GM19193 (cell line): ENCODE measurements around the gene LYRM1.

Experiments used
- POLR2A ChIP-seq: IDR thresholded peaks from 4 replicates; pipeline ENCODE4 v1.6.1; 2011; ENCODE audit not compliant: insufficient read depth, insufficient read length; ENCODE audit errors: extremely low read depth

The LYRM1 gene, protein sequence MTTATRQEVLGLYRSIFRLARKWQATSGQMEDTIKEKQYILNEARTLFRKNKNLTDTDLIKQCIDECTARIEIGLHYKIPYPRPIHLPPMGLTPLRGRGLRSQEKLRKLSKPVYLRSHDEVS

DNA sequence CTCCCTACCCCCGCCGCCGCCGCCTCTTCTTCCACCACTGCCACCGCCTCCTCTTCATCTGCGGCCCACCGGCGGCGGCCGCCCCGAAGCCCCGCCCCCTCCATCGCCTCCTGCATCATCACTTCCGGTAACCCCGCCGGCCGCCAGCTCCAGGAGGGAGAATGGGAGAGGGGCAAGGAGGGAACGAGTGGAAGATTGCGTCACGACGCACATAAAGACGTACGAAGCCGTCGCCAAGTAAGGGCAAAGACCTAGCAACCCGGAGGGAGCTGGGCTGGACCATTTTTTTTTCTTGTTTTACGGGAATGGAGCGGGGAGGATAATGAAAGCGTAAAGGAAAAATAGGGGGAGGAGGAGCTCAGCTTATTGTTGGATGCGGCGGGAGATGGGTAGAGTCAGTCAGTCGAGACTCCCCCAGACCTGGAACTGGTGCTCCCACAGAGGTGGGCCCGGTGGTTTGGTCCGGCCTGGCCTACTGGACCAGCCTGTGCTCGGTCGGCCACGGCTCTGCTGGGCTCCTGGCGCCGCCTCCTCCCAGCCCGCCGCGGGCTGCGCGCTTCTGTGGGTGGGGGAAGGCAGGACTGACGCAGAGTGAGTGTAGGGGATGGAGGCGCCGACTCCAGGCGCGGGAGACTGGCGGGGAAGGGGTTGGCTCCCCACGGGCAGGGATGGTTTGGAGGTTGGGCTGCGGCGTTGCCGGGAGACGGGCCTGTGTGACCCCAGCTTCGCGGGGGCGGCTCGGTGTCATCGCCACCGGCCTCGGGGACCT is at the start of gene LYRM1, which contains the start of gene DCUN1D3:
Gene LYRM1 (plus strand): TSS at position 473 of the 769 bp plus-strand sequence. CDS start 14,785 bp downstream, outside the sequence.
Gene DCUN1D3 (minus strand): TSS at position 60 of the 769 bp plus-strand sequence. CDS start 37,820 bp downstream, outside the sequence.
- TF ChIP-seq POLR2A, result peak; percentile 88

DNA sequence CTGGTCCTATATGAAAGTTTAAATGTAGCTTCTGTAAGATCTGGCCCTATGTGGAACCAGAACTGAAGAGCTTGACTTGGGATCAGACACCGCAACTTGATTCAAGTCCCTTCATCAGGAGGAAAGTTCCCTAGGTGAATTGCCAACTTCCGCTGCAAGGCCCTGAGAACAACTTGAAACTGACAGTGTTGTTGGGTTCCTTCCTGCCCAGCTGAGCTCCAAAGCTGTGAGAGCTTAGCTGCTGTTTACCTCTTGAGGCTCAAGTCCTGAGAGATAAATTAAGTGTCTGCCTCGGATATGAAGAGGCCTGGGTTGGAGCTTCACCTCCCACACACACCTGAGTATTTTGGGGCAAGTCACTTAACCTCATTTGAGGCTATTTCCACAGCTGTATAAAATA is 49.6 kb upstream of the LYRM1 start:
- no peak for TF ChIP-seq POLR2A

DNA sequence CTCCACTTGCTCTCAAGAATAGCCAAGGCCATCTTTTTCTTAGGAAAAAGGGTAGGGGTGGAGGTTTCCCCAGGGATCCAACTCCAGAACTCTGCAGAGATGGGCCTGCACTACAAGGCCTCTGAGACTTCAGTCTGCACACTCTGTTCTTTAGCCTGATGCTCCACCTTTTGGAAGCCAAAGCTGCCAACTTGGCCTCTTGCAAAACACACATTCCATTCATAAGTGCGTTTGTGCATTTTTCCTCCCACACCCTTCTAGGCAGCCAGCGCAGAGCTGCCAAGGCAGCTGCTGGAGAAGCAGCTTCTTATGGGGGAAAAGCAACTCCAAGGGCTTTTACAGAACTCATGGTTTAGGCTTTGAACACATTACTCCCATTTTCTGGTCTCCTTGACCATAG is 49.0 kb upstream of the LYRM1 start:
- no peak for TF ChIP-seq POLR2A

DNA sequence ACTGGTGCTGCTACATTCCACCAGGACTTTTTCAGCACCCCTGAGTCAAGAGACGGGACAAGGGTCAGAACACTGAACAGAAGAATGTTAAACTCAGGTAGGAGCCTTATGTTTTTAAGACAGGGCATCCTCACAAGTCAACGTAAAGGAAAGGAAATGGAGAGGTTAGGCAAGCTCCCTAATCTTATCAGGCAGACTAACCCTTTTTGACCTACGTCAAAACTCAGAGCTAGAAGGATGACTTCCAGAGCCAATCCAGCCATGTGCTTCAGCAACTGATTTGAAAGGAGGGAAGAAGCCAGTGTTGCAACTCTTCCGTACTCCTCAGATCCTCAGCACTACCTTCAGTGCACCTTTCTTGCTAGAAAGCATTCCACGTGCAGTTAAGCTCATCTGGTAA is 47.4 kb upstream of the LYRM1 start:
- no peak for TF ChIP-seq POLR2A

DNA sequence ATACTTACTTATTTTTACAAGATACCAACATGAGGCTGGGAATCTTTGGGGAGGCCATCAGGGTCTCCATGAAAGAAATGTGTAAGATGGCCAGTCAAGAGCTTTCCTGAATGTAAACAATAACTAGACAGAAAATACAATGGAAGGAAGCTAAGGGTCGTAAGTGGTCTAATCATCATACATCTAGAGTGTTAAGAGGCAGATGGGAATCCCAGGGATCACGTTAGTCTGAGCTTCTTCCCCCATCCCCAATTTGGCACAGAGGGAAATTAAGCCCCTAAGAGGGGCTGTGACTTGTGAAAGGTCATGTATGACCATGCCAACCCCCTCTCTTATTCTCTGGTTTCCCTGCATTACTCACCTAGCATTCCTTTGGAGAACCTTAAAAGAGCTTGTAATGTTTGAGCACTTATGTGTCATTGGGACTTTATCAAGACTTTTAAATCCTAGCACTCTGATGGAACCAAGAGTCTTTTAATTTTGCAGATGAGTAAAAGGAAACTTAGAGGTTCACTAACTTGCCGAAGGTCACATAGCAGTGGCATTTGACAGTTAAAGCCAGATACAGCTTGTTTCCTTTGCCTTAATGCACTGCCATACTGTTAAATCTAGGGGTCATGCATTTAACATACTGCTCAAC is 46.5 kb upstream of the LYRM1 start:
- TF ChIP-seq POLR2A, result no peak

DNA sequence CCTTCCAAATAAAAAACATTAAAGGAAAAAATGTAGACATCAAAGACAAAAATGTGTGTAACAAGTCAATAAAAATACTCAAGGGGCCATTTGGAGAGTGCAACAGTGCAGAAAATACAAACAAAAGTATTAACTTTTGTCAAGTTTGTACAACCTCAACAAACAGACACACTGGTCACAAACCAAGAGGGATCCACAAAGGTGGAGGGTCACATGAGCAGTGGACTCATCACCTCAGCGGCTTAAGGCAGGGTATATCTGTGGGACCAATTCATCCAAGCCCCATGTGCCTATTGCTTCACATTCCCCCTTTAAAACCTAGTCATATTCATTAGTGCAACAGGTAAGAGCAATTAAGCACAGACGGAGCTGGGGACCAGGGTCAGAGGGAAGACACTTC is 45.6 kb upstream of the LYRM1 start:
- no peak for TF ChIP-seq POLR2A

DNA sequence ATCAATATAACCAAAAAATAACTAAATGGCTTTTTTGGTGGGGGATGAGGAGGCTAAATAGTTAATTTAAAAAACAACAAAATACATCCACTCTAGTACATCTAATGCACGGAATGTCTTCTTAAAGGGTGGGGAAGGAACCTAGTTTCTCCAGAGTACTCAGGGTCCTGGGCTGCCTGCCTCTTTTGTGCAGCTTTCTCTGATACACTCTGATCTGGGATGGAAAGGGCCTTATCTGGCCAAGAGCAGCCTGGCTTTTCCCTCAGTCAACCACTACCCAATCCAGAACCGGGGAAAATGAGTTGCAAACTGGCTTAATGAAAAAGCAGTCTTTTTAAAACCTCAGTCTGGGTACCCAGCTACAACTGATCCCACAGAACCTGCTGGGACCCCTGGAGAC is 43.3 kb upstream of the LYRM1 start:
- TF ChIP-seq POLR2A, result no peak

DNA sequence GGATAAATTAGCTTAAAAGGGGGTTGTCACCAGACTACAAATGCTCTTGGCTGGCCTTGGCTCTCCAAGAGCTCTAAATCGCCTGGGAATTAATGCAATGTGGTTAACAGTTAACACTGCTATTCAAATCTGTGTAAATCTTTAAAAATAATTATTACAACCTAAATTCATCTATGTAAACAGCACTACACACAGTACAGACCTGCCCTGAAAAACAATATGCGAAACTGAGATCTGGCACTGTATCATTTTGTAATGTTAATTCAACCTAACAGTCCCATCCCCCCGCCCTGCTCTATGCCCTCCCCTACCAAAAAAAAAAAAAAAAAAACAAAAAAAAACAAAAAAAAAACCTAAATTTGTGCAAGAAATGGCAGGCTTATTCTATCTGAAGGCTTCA is 41.3 kb upstream of the LYRM1 start:
- no peak for TF ChIP-seq POLR2A

DNA sequence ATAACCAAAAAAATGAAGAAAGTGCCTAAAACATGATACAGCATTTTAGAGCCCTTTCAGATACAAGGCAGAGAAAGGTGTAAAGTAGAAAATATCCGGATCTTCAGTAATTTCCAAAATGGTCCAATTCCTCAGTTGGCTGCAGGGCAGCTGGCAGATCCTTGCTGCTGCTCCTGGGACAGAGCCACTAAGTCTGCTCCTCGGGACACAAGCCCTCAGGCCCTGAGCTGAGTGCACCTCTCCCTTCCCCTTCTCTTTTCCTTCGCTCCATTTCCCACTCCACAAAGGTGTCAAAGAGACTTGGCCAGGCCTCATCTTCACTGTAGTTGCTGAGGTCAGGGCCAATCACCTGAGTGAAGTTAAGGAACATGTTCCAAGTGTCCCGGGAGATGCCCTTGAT is 40.9 kb upstream of the LYRM1 start:
- TF ChIP-seq POLR2A, result no peak

DNA sequence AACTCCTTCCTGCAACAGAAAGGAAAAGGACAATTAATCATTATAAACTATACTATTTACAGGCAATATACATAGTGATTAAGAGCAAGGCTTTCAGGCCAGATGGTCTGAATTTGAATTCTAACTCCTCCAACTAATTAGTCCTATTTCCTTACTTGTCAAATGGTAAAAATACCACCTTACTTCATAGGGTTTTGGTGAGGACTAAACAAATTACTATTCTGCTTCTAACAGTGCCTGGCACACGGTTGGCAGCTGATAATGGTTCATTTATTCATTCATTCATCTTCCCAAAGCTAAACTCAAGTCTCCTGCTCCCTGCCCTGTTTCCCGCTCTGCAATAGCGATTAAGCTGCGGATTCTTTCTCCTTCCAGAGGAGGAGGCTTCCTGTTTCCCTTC is 40.2 kb upstream of the LYRM1 start:
- no peak for TF ChIP-seq POLR2A

DNA sequence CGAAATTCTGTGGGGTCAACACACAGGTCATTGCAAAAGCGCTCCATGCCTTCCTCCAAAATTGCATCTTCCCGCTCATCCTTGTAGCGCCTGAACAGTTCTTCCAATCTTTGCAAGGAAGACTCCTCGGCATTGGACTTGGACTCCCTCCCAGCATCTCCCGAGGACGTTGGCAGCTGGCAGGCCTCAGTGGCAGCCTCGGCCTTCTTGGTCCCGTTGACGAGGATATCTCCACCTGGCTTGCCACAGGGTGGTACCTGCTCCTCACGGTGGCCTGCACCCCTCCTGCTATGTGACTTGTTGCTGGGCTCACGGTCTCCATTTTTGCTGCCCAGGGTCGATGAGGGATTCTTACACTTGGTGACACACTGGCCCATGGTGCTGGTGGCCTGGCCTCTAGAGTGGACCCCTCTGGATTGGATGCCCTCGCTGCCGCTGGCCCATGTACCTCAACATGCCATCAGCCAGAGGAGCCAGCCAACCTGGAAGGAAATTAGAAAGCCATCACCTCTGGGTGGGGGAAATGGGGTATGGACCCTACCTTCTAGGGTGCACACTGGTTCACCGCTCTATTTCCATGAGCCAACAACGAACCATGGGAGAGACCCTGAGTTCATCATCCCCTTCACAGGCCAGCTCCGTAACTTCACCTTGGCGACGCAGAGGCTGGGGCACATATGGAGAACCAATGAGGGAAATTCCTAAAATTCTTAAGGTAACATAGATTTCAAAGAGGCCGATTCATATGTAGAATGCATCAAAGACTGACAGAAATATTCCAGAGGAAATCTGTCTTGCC is 38.2 kb upstream of the LYRM1 start:
- no peak for TF ChIP-seq POLR2A

DNA sequence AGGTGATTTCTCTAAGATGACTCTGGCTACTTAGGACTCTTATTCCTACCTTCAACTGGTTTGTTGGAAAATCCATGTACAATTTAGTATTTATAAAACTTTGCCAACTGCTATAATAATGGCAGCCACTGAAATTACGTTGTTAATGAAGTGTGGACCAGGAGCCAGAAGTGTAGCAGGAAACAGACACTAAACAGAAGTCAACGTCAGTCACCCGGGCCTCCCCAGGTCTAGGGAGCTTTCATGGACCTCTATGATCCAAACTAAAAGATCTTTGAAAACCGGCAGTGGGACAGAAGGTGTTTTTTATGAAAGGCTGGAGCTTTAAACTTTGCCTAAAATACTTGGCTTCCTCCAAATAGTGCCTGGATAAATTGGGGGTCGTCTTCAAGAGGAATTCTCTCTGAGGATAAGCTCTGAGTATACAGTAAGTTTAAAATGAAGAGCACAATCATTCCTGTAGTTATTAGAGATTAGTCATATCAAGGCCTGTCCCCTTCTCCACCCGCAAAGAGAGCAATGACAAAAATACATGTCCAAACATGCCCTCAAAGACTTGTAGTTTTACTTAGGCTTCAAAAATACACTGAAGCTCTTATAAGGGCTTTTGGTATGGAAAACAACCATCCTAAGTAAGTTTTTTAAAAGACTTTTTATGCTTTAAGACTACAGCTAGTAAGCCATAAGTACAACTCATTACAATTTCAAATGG is 35.0 kb upstream of the LYRM1 start:
- TF ChIP-seq POLR2A, result no peak

DNA sequence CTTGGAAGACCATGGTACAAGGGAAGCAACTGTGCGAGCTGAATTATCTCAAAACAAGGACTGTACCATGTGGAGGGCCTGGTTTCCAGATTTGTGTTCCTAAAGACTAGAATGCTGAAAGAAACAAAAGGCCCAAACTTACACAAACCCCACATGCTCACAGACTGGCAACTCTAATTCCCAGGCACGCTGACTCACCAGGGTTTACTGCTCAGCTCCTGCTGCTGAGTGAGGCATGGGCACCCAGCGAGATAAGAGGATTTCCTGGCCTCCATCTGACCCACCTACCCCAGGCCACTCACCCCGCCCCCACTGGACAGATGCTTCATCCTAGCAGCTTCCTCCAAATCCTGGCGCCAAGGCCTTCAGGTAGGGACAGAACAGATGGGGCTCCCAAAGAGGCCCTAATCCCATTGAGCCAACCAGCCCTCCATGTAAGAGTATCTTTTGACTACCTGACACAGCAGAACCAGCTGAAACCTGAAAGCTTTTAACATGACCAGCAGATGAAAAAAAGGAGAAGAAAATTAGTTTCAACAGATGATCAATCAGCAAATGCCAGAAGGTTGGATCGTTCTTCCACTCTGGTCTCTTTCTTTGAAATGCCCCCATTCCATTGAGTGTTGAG is 34.3 kb upstream of the LYRM1 start:
- TF ChIP-seq POLR2A, result no peak

DNA sequence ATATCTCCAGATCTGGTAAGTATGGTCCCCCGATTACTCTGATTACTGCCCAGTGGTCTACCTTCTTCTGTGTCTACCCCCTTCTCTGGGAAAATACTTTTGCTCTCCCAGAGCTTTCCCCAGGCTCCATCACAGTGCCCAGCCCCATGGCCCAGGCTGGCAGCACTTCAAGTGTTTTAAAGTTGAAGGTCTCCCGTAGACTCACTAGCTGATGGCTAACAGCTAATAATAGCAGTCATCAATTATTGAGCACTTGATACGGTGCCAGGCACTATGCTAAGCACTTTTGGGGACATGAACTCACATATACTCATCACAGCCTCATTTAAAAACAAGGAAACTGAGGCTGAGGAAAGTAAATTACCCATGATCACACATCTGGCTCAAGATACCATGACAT is 33.8 kb upstream of the LYRM1 start:
- TF ChIP-seq POLR2A, result no peak
